Endothelial cell (in vitro differentiated cells): ENCODE results near the gene SEMA3F. TPM values are rescaled to one million over a fixed set of nuclear protein-coding genes. Genes with fewer than 3 reads are reported as not detected.

Experiments
- DNase-seq: peaks from one replicate; pipeline ENCODE4 v3.0.0; 2021; ENCODE audit warnings: low spot score
- H3K27ac Mint-ChIP-seq: one replicate; pipeline ENCODE4 v1.8.0; 2021; ENCODE audit warnings: mixed read lengths, inconsistent platforms; ENCODE audit not compliant: unreplicated experiment
- H3K27me3 Mint-ChIP-seq: one replicate; pipeline ENCODE4 v1.8.0; 2021; ENCODE audit warnings: mild to moderate bottlenecking, moderate library complexity, mixed read lengths, inconsistent platforms; ENCODE audit not compliant: unreplicated experiment
- H3K36me3 Mint-ChIP-seq: one replicate; pipeline ENCODE4 v1.8.0; 2021; ENCODE audit warnings: mild to moderate bottlenecking, low read depth, mixed read lengths, inconsistent platforms; ENCODE audit not compliant: unreplicated experiment
- H3K4me1 Mint-ChIP-seq: one replicate; pipeline ENCODE4 v1.8.0; 2021; ENCODE audit warnings: mild to moderate bottlenecking, mixed read lengths, inconsistent platforms; ENCODE audit not compliant: unreplicated experiment
- H3K4me3 Mint-ChIP-seq: one replicate; pipeline ENCODE4 v1.8.0; 2021; ENCODE audit warnings: mild to moderate bottlenecking, mixed read lengths, inconsistent platforms; ENCODE audit not compliant: unreplicated experiment
- H3K9me3 Mint-ChIP-seq: one replicate; pipeline ENCODE4 v1.8.0; 2021; ENCODE audit warnings: mixed read lengths, inconsistent platforms; ENCODE audit not compliant: unreplicated experiment
- total RNA-seq: library from RNA; stranded (reverse); fragmentation: NEBNext Ultra II Directional; extraction: Animal tissue kit (Norgen Biotek cat#: 25700); gene quantifications from one replicate; pipeline ENCODE4 v1.2.1, GENCODE V29; 2021; ENCODE audit not compliant: unreplicated experiment
- TF ChIP-seq, protein P1 (sequence below): fragments of 200-600 bp; sonication (generic); IDR thresholded peaks from one replicate; pipeline ENCODE4 v1.5.0; 2021; ENCODE audit warnings: antibody characterized with exemption; ENCODE audit not compliant: unreplicated experiment

SEMA3F gene
- total RNA-seq, 1 donor from 2014 or later = 21.3 TPM

DNA sequence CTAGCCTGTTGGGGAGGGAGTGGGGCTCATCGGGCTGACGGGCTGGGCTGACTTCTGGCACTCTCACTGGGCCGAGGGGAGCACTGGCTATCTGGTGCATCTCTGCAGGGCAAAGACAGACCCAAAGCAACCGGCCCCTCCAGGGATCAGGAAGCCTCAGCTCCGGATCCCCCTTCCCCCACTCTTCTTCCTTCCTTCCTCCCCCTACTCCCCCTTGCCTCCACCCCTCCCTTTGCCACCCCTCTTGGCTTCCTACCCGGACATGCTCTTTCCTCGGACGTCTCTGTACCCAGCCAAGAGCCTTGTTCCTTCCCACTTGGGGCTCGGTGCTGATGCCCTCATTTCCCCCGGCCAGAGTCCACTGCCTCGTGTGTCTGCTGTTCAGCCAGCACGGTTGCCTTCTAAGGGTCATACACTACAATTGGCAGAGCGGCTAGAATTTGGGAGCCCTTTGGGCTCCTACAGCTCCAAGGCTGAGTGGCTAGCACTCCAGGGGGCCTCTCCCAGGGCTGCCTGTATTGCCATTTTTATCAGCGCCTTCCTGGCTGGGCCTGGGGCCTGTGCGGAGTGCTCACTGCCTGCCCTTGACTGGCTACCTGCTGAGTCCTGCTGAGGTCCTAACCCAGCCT is 10.9 kb downstream of the SEMA3F start:
- H3K9me3 Mint-ChIP-seq = no peaks in the 10 kb centered on the region
- H3K36me3 Mint-ChIP-seq = peaks cover 9% of the 10 kb centered on the region
- TF ChIP-seq, protein P1, sequence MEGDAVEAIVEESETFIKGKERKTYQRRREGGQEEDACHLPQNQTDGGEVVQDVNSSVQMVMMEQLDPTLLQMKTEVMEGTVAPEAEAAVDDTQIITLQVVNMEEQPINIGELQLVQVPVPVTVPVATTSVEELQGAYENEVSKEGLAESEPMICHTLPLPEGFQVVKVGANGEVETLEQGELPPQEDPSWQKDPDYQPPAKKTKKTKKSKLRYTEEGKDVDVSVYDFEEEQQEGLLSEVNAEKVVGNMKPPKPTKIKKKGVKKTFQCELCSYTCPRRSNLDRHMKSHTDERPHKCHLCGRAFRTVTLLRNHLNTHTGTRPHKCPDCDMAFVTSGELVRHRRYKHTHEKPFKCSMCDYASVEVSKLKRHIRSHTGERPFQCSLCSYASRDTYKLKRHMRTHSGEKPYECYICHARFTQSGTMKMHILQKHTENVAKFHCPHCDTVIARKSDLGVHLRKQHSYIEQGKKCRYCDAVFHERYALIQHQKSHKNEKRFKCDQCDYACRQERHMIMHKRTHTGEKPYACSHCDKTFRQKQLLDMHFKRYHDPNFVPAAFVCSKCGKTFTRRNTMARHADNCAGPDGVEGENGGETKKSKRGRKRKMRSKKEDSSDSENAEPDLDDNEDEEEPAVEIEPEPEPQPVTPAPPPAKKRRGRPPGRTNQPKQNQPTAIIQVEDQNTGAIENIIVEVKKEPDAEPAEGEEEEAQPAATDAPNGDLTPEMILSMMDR = no peak
- H3K4me3 Mint-ChIP-seq = no peak overlapping the region
- H3K27ac Mint-ChIP-seq = peak overlapping the region; percentile 84
- peaks cover 43% of the 10 kb centered on the region for H3K4me1 Mint-ChIP-seq
- DNase-seq = peak; percentile 41
- peaks cover 4% of the 10 kb centered on the region for H3K27me3 Mint-ChIP-seq

DNA sequence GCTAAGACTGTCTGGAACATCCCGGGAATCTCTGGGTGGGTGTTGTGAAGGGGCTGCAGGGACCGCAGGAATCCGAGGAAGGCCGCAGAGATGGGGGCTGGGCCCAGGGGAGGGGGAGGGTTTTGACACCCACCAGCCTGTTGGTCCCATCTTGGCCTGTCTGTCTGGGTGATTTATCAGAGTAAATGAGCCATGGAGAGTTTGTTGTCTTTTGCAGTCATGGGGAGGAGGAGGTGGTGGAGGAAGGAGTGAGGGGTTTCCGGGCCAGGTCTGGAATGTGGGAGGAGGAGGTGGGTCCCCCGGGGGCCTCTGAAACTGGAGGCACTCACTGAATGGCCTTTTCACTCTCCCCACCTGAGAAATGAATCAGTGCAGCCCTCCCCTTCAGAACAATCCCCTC is 11.5 kb downstream of the SEMA3F start:
- Mint-ChIP-seq H3K27me3 (peaks cover 4% of the 10 kb centered on the region), H3K36me3 (peaks cover 9% of the 10 kb centered on the region), H3K4me1 (peaks cover 44% of the 10 kb centered on the region), H3K9me3 (no peaks in the 10 kb centered on the region), H3K4me3 (peak overlapping the region; percentile 39), H3K27ac (peak overlapping the region; percentile 84)
- TF ChIP-seq, protein P1 = no peak
- DNase-seq = no peak

DNA sequence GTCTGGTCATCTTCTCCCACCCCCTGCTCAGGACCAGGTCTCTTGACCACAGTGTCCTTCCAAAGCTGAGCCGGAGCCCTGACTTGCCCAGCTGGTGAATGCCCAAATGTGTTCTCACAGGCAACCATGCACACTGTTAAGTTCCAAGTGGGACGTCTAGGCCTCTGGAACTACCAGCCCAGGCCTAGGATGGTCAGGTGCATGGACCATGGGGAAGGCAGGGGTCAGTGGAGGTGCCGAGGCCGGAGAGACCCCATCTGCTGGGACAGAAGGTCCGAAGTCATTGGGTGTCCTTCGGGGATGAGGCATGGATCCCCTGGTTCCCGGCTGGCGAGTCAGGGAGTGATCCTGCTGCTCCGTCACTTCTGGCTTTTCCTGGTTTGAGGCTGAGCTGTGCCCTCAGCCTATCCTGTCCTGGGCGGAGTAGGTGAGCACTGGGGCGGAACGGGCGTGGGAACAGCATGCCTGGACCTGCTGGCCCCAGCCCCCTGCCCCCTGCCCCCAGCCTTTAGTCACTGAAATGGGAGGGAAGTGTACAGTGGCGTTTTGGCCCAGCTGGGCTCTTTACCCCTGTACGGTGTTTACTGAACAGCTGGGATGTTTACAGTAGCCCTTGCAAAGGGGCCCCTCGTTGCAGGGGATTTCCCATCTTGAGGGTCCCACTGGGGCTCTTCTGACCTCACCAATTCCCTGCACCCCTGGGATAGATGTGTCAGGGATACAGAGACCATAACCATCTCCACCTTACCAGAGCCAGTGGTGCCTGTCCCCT is 12.1 kb downstream of the SEMA3F start:
- Mint-ChIP-seq H3K9me3 (no peaks in the 10 kb centered on the region), H3K27ac (peak overlapping the region; percentile 84)
- no peak for DNase-seq

DNA sequence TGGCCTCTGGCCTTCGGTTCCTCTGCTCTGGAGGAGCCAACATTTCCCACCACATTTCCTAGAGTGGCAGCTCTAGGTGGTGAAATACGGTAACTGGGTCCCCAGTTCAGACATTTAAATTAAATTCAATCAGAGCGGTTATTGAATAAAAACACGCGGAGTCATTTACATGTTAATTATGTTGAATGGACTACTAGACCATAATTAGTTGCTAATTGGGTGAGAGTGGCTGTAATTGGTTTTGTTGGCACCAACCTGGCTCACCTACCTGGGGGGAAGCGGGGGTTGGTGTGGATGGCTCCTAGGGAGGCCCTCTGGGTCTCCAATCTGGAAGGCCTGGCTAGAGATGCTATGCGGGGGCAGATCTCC is 12.7 kb downstream of the SEMA3F start:
- TF ChIP-seq, protein P1 = no peak
- Mint-ChIP-seq H3K36me3 (peaks cover 5% of the 10 kb centered on the region), H3K4me3 (no peak overlapping the region), H3K27me3 (peaks cover 4% of the 10 kb centered on the region), H3K4me1 (peaks cover 42% of the 10 kb centered on the region), H3K9me3 (no peaks in the 10 kb centered on the region), H3K27ac (peak overlapping the region; percentile 38)
- no peak for DNase-seq

More for the DNA sequence above, 12.1 kb downstream of the SEMA3F start:
- TF ChIP-seq, protein P1 = no peak
- peaks cover 4% of the 10 kb centered on the region for H3K27me3 Mint-ChIP-seq
- H3K4me1 Mint-ChIP-seq = peaks cover 47% of the 10 kb centered on the region
- H3K4me3 Mint-ChIP-seq = no peak overlapping the region
- H3K36me3 Mint-ChIP-seq = peaks cover 9% of the 10 kb centered on the region

DNA sequence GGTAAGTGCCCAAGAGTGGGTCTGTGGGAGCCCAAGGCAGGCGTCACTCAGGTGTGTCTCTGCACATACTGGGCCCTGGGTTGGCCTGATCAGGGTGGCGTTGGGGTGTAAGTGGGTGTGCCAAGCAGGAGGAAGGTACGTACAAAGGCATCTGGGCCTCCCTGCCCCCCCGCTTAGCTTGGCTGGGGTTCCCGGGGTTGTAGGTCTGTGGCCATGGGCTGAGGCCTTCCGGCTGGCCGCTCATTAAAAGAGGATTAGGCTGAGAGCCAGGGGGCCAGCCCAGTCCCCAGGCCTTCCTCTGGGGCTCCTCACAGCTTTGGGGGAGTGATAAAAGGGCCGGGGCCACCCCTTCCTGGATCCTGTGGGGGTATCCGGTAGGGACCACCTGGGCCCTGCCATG is 13.3 kb downstream of the SEMA3F start:
- H3K27ac Mint-ChIP-seq = no peak overlapping the region
- peaks cover 42% of the 10 kb centered on the region for H3K4me1 Mint-ChIP-seq
- TF ChIP-seq, protein P1 = no peak
- H3K36me3 Mint-ChIP-seq = peaks cover 5% of the 10 kb centered on the region
- DNase-seq = no peak
- no peaks in the 10 kb centered on the region for H3K9me3 Mint-ChIP-seq
- no peak overlapping the region for H3K4me3 Mint-ChIP-seq
- H3K27me3 Mint-ChIP-seq = peaks cover 4% of the 10 kb centered on the region
